SJSA1 (cell line): ENCODE measurements around the gene MYH9. TPM values are rescaled to one million over a fixed set of nuclear protein-coding genes. Genes with fewer than 3 reads are reported as not detected.

Experiments used
- DNase-seq, 2 experiments: peaks; one replicate each; pipeline ENCODE4 v3.0.0-alpha.2; 2015 to 2020; ENCODE audit warnings: low spot score in 2 of 2, low read depth in 1 of 2
- H3K27ac ChIP-seq: fragments of 250-450 bp; sonication (Bioruptor Pico); 2 replicates; pipeline ENCODE4 v1.5.1; 2020; ENCODE audit warnings: mild to moderate bottlenecking, moderate library complexity
- H3K27me3 ChIP-seq: fragments of 250-450 bp; sonication (Bioruptor Pico); replicated peaks from 2 replicates; pipeline ENCODE4 v1.5.1; 2020; ENCODE audit warnings: mild to moderate bottlenecking, moderate library complexity
- H3K36me3 ChIP-seq: fragments of 250-450 bp; sonication (Bioruptor Pico); 2 replicates; pipeline ENCODE4 v1.5.1; 2020; ENCODE audit warnings: mild to moderate bottlenecking
- H3K4me1 ChIP-seq: fragments of 250-450 bp; sonication (Bioruptor Pico); replicated peaks from 2 replicates; pipeline ENCODE4 v1.6.1; 2021; ENCODE audit warnings: mild to moderate bottlenecking
- H3K4me3 ChIP-seq: fragments of 250-450 bp; sonication (Bioruptor Pico); 2 replicates; pipeline ENCODE4 v1.5.1; 2020; ENCODE audit warnings: mild to moderate bottlenecking
- H3K9me3 ChIP-seq: fragments of 250-450 bp; sonication (Bioruptor Pico); replicated peaks from 2 replicates; pipeline ENCODE4 v1.5.1; 2020; ENCODE audit warnings: mild to moderate bottlenecking
- total RNA-seq: library from RNA; depleted of rRNA; stranded (reverse); fragments of >200 nt; shearing (Covaris generic); gene quantifications from 2 replicates; pipeline ENCODE4 v1.2.3, GENCODE V29; 2014

The MYH9 gene
- total RNA-seq, 1 experiment from 2014 or later, result 668 TPM

DNA sequence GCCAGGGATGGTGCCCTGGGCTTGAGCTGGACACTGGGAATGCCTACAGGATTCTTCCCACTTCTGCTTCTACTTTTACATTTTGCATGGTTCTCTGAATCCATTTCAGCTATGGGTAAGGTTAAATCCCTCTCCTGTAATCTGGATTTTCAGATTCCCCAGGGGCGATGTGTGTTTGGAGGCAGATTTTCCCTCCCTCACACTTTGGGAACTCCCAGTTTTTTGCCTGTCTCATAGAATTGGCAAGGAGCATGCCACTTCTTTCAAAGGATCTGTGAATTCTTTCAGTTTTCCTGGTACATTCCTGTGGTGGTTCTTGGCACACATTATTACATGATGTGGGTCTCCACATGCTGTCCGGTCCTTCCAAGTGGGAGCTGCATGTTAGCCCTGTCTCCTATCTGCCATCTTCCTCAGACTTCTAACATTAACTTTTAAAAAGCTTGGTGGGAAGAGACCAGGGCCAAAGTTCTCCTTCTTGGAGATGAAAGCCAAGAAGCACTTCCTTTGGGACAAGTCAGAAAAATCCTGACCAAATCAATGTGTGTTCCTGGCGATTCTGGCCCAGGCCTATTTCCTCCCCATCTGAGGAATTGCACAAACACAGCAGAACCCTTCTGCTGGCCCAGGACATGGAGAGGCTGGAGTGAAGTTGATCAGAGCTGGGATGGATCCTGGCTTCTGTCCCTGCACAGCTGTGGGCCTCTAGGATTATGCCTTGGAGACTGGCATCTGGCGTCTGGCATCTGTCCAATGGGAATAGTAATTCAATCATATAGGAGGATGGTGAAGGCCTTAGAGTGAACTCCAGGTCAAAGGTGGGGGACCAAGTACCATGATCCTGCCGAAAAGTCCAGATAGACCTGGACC, 143.0 kb downstream of the MYH9 start:
- DNase-seq, result peak in 1 of 2 experiments; percentile 19
- no peaks in the 10 kb centered on the region for H3K27me3 ChIP-seq
- H3K4me1 ChIP-seq, result peaks cover 15% of the 10 kb centered on the region
- no peak overlapping the region for H3K4me3 ChIP-seq
- no peak overlapping the region for H3K27ac ChIP-seq
- no peaks in the 10 kb centered on the region for H3K36me3 ChIP-seq
- H3K9me3 ChIP-seq, result no peaks in the 10 kb centered on the region

DNA sequence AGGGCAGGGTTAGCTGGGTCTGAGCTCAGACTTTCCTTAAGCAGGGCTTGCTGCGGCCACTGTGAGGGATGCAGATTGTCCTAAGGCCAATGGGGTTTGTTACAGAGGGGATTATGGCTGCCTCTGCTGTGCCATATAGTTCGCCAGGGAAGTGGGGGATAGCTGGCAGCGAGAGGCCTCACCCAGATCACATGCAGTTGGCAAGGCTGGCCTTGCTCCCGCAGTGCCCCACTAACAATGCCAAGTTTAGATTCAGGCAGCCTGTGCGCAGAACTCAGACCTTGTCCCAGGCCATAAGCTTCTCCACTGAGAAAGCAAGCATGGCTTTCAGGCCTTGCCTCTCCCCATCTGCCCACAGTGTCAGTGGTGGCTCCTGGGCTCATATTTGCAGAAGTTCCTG, 143.8 kb downstream of the MYH9 start:
- no peak overlapping the region for H3K27ac ChIP-seq
- H3K9me3 ChIP-seq, result no peaks in the 10 kb centered on the region
- H3K36me3 ChIP-seq, result no peaks in the 10 kb centered on the region
- DNase-seq, result no peak
- H3K27me3 ChIP-seq, result no peaks in the 10 kb centered on the region
- peaks cover 18% of the 10 kb centered on the region for H3K4me1 ChIP-seq
- no peak overlapping the region for H3K4me3 ChIP-seq

DNA sequence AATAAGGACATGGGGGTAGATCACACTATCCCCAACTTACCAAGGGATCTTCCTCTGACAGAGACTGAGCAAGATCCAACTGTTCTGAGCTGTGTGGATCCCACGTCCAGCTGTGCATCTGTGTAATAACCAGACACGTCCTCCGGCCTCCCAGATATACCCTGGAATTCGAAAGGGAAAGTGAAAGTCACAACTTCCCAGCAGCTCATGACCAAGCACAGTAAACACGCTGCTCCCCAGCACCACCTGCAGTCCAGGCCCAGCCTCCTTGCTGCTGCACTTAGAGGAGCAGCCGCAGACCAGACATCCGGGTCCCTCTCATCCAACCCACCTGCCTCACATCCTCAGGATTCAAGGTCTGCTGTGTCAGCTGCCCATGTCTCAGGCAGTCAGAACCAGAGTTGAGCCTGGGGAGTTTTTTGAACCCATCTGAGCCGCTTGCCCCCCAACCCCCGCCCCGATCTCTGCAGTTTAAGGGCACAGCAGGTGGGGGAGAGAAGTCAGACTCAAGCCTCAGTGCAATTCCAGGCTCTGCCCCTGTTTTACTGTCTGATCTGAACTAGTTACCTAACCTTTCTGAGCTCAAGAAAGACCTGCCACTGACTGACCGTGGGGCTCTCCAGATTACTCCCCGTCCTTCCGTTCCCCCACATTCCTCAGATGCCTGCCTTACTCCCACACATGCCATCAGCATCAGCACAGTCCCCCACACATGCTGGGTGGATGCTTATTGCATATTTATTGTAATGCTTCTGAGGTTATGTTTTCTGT, 148.2 kb downstream of the MYH9 start, which contains the start of gene APOL2:
TSS of gene APOL2 (minus strand) at position 127 of the 771 bp plus-strand sequence. CDS start 6,365 bp downstream, outside the sequence.
- Histone ChIP-seq H3K36me3 (peaks cover 23% of the 10 kb centered on the region), H3K27ac (peak within 1 kb of the TSS; percentile 56), H3K4me3 (peak within 1 kb of the TSS; percentile 45), H3K9me3 (no peaks in the 10 kb centered on the region; the same call in 1 of the 2 replicates), H3K27me3 (no peaks in the 10 kb centered on the region), H3K4me1 (peaks cover 27% of the 10 kb centered on the region)
- peak; percentile 87 to 92 for DNase-seq

DNA sequence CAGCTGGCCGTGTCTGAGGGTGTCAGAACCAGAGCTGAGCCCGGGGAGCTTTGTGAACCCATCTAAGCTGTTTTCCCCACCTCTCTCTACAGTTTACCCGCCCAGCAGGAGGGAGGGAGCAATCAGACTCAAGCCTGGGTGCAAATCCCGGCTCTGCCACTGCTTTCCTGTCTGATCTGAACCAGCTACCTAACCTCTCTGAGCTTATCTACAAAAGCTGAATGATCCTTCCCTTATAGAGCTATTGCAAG, 148.7 kb downstream of the MYH9 start:
- H3K9me3 ChIP-seq, result no peaks in the 10 kb centered on the region; the same call in 1 of the 2 replicates
- DNase-seq, result peak in 1 of 2 experiments; percentile 42
- peak overlapping the region; percentile 45 for H3K4me3 ChIP-seq
- H3K4me1 ChIP-seq, result peaks cover 22% of the 10 kb centered on the region
- peaks cover 23% of the 10 kb centered on the region for H3K36me3 ChIP-seq
- H3K27me3 ChIP-seq, result no peaks in the 10 kb centered on the region
- peak overlapping the region; percentile 56 for H3K27ac ChIP-seq

DNA sequence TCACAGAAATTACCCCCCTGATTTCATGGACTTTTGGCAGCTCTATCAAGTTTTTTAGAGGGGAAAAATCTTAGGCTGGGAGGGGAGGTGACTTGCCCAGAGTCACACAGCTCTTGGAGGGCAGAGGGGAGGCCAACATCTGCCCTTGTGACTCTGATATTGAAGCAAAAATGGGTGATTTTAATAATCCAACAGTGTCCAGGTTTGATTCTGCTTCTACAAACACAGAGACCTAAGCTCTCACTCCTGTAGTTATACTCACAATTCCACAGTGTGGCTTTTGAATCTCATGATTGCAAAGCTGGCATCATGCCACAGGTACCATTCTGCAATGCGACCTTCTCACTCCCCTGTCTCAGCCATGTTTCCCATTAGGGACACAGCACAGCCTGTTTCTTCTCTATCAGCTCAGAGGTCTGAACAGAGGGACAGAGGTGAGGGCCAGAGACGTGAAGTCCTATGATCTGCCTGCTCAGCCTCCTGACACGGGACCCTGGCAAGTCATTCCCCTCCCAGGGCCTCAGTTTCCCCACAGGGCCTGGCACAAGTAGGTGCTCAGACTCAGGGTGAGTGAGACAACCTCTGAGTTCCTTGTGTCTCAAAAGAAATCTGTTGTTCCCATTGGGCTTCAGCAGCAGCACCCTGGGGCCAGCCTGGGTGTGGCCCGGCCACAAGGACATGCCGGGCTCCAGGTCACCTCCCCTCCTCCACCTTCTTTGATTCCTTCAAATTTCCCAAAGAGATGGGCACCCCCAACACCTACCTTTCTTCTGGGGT, 149.2 kb downstream of the MYH9 start:
- Histone ChIP-seq H3K4me3 (peak overlapping the region; percentile 45), H3K27me3 (no peaks in the 10 kb centered on the region), H3K36me3 (peaks cover 23% of the 10 kb centered on the region), H3K9me3 (no peaks in the 10 kb centered on the region; the same call in 1 of the 2 replicates), H3K27ac (peak overlapping the region; percentile 56), H3K4me1 (peaks cover 21% of the 10 kb centered on the region)
- peak; percentile 34 to 39 for DNase-seq

DNA sequence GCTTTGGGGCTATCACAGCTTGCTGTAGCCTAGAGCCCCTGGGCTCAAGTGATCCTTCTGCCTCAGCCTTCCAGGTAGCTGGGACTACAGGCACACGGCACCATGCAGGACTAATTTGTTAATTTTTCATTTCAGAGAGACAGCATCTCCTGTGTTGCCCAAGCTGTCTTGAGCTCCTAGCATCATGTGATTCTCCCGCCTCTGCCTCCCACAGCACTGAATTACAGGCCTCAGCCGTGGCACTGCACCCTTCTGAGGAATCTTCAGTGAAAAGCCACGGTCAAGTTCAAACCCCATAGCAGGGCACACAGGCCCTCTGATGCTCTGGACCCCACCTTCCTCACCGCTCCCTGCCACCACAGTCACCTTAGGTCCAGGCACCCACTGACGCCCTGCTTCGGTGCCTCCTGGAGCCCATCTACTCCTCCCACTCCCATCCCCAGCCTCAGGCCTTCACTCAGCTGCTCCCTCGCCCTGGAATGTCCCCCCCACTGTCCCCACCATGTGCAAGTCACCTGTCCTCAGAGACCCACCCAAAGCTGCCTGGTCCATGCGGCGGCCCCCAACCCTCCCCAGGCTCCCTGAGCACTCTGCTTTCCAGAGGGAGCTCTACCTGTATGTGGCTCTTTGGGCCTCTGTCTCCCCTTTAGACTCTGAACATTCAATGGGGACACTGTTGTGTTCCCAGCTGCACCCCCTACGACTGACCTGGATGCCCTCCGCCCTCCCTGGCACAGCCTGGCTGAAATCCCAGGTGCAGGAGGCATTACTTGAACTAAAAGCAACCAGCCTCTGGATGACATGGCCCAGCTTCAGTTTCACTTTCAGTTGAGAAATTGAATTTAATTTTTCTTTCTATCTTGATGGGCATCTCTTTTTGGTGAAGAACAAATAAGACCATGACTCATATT, 150.1 kb downstream of the MYH9 start:
- no peak overlapping the region for H3K27ac ChIP-seq
- no peaks in the 10 kb centered on the region; the same call in 1 of the 2 replicates for H3K9me3 ChIP-seq
- peaks cover 21% of the 10 kb centered on the region for H3K4me1 ChIP-seq
- no peaks in the 10 kb centered on the region for H3K27me3 ChIP-seq
- DNase-seq, result peak; percentile 37 to 47
- H3K36me3 ChIP-seq, result peaks cover 26% of the 10 kb centered on the region
- H3K4me3 ChIP-seq, result peak overlapping the region; percentile 13

DNA sequence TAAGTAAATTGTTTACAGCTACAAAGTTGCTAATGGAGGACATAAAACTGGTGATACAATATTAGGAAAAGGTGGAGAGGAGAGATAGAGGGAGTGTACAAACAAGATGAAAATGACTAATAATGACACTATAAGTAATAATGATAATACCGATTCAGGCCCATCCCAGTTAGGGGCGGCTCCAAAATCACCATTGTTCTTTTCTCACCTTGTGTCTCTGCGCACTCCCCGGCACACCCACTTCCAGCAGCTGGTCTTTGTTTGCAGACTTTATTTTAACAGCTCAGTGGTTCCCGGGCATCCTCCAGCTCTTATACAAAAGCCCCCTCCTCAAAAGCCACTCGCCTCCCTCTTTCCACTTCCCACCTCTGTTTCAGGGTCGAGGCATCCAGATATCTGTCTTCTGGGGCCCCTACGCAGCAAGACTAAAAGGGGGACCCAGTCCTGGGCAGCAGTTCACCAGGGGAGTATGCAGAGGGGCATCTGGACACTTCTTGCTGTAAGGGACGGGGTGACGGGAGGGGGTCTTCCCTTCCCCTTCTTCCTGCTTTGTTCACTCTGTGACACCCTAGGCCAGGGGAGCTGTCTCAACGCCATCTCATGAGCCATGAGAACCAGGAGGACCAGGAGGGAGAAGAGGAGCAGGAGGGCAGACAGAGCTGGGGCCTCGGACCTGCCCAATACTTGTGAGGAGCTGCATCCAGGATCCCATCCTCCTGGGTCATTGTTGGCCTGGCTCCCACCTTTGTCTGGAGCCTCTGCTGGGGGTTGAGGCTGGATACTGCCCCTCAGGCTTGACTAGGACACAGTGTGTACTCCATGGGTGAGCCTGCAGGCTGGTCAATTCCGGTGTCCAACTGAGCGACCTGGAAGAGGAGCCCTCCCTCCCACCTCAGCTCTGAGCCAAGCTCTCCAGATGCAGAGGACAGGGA, 151.1 kb downstream of the MYH9 start:
- Histone ChIP-seq H3K27ac (no peak overlapping the region), H3K27me3 (no peaks in the 10 kb centered on the region), H3K4me3 (no peak overlapping the region)

DNA sequence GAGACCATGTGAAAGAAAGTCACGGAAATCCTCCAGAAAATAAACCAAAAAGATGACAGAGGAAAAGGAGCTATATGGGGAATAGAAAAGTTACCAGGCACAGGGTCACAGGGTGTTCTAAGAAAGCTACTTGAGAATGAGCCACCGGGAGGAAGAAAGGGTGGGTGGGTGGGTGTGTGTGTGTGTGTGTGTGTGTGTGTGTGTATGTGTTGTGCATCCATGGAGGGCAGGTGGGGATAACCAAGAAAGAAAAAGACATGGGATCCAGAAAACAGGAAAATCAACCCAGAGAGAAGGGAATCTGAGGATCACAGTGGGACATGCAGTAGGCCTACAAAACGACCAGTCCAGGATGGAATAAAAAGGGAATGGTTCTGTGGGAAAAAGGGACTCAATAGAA, 152.2 kb downstream of the MYH9 start:
- Histone ChIP-seq H3K36me3 (peaks cover 41% of the 10 kb centered on the region), H3K27ac (no peak overlapping the region), H3K9me3 (no peaks in the 10 kb centered on the region; the same call in 1 of the 2 replicates), H3K4me3 (no peak overlapping the region), H3K27me3 (no peaks in the 10 kb centered on the region), H3K4me1 (peaks cover 21% of the 10 kb centered on the region)
- no peak for DNase-seq

More for the DNA sequence above, 151.1 kb downstream of the MYH9 start:
- Histone ChIP-seq H3K36me3 (peaks cover 35% of the 10 kb centered on the region), H3K4me1 (peaks cover 21% of the 10 kb centered on the region), H3K9me3 (no peaks in the 10 kb centered on the region; the same call in 1 of the 2 replicates)
- DNase-seq, result peak in 1 of 2 experiments; percentile 34

DNA sequence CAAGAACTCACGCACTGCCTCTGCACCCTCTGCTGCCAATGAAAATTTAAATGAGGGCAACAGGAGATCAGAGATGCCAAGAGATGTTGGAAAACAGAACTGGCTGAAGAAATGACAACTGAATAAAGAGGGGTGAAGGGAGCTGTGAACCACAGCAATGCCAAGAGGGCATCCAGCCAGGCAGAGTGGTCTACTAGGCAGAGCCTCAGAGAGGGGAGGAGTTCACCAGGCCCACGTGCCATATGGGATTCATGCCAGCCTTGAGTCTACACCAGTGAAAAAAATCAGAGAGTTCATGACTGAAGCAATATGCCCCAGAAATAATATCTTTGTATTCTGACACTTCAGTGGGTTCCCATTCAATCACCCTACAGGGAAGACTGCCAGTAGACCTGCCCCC, 152.8 kb downstream of the MYH9 start:
- DNase-seq, result no peak
- Histone ChIP-seq H3K4me1 (peaks cover 19% of the 10 kb centered on the region), H3K36me3 (peaks cover 47% of the 10 kb centered on the region), H3K27ac (no peak overlapping the region), H3K4me3 (no peak overlapping the region), H3K27me3 (no peaks in the 10 kb centered on the region), H3K9me3 (no peaks in the 10 kb centered on the region; the same call in 1 of the 2 replicates)

DNA sequence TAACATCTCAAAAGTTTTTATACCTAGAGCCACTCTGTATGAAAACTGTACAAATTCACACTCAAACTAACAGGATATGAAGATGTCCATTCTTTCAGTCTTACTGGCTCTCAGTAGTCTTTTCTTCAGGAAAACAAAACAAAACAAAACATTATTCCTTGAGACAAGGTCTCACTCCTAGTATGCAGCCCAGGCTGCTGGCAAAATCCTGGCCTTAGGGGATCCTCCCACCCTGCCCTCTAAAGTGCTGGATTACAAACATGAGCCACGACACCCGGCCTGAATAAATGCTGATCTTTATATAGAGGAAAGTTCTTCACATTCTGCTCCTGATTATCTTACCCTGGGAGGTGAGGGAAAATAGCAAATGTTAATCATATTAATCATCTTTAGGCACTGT, 153.6 kb downstream of the MYH9 start:
- no peak overlapping the region for H3K27ac ChIP-seq
- peaks cover 15% of the 10 kb centered on the region for H3K4me1 ChIP-seq
- no peaks in the 10 kb centered on the region for H3K27me3 ChIP-seq
- no peaks in the 10 kb centered on the region; the same call in 1 of the 2 replicates for H3K9me3 ChIP-seq
- peaks cover 47% of the 10 kb centered on the region for H3K36me3 ChIP-seq
- DNase-seq, result no peak
- no peak overlapping the region for H3K4me3 ChIP-seq

DNA sequence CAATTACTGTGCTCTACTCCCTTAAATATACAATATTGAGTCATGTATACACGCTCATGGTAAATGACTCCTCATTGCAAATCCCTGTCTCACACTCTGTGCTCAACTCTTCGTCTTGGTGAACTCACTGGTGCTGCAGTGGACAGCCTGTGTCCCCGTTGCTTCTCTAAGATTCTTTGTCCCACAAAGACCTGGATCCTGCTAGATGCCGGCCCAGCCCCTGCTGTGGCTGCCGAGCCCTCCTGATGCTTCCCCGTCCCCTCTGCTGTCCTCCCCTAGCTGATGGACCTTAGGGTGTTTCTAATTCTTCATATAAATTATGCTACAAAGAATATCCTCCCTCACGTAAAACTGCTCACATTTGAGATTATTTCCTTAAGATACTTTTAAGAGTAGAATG, 154.0 kb downstream of the MYH9 start:
- H3K27me3 ChIP-seq, result no peaks in the 10 kb centered on the region
- peak in 1 of 2 experiments; percentile 26 for DNase-seq
- peaks cover 15% of the 10 kb centered on the region for H3K4me1 ChIP-seq
- no peak overlapping the region for H3K27ac ChIP-seq
- H3K36me3 ChIP-seq, result peaks cover 47% of the 10 kb centered on the region
- H3K9me3 ChIP-seq, result no peaks in the 10 kb centered on the region; the same call in 1 of the 2 replicates
- no peak overlapping the region for H3K4me3 ChIP-seq
